PC-3 (cell line): ENCODE results near the gene CNIH2. TPM values are rescaled to one million over a fixed set of nuclear protein-coding genes. Genes with fewer than 3 reads are reported as not detected.

Experiments used
- ATAC-seq: fragments of 200-7000 bp; cut with Tn5 transposase; 2 replicates; pipeline ENCODE4 v1.9.1; 2020; ENCODE audit warnings: mild to moderate bottlenecking, moderate library complexity
- BruUV-seq: library from RNA; stranded (reverse); fragments of 400-500 nt; replicated peaks from 2 replicates; lab custom pipeline; 2021; lab: Mats Ljungman, UMichigan
- CTCF ChIA-PET: fragments of 300-600 bp; sonication (Branson Sonifier 250); formaldehyde crosslinking; loops from one replicate; lab custom pipeline; 2022; ENCODE audit warnings: antibody characterized with exemption; lab: Charles Lee
- POLR2A ChIA-PET: fragments of 300-600 bp; sonication (Branson Sonifier 250); formaldehyde crosslinking; loops from one replicate; lab custom pipeline; 2022; ENCODE audit warnings: antibody characterized with exemption; ENCODE audit not compliant: unreplicated experiment; lab: Charles Lee
- DNase-seq: peaks from one replicate; pipeline ENCODE4 v3.0.0-alpha.2; 2015
- H2AFZ ChIP-seq: fragments of 300-600 bp; sonication (generic); 2 replicates; pipeline ENCODE4 v1.6.0; 2016; ENCODE audit warnings: antibody characterized with exemption, low read length
- H3F3A ChIP-seq: fragments of 300-600 bp; sonication (generic); one replicate; pipeline ENCODE4 v1.6.0; 2017; ENCODE audit warnings: antibody characterized with exemption, low read length, control low read depth, mild to moderate bottlenecking; ENCODE audit not compliant: unreplicated experiment
- H3K27ac ChIP-seq: fragments of 300-600 bp; sonication (generic); 2 replicates; pipeline ENCODE4 v1.5.1; 2016; ENCODE audit warnings: mild to moderate bottlenecking, low read length
- H3K27me3 ChIP-seq: fragments of 300-600 bp; sonication (generic); 2 replicates; pipeline ENCODE4 v1.6.1; 2016; ENCODE audit warnings: low read length, mixed read lengths
- H3K36me3 ChIP-seq: fragments of 300-600 bp; sonication (generic); 2 replicates; pipeline ENCODE4 v1.6.1; 2016; ENCODE audit warnings: low read depth, mixed run types, low read length, mixed read lengths
- H3K4me1 ChIP-seq: fragments of 300-600 bp; sonication (generic); 2 replicates; pipeline ENCODE4 v1.5.1; 2016; ENCODE audit warnings: low read length; ENCODE audit not compliant: insufficient read depth
- H3K4me2 ChIP-seq: fragments of 300-600 bp; sonication (generic); 2 replicates; pipeline ENCODE4 v1.6.0; 2016; ENCODE audit warnings: low read length
- H3K4me3 ChIP-seq: fragments of 300-600 bp; sonication (generic); 2 replicates; pipeline ENCODE4 v1.5.1; 2016; ENCODE audit warnings: mild to moderate bottlenecking, low read length, mixed read lengths
- H3K79me2 ChIP-seq: fragments of 300-600 bp; sonication (generic); 2 replicates; pipeline ENCODE4 v1.6.1; 2017; ENCODE audit warnings: low read length, mixed read lengths
- H3K9ac ChIP-seq: fragments of 300-600 bp; sonication (generic); 2 replicates; pipeline ENCODE4 v1.6.0; 2016; ENCODE audit warnings: mild to moderate bottlenecking, low read length
- H3K9me2 ChIP-seq: fragments of 300-600 bp; sonication (generic); replicated peaks from 2 replicates; pipeline ENCODE4 v1.6.1; 2016; ENCODE audit warnings: mixed run types, low read length, mixed read lengths
- H3K9me3 ChIP-seq: fragments of 300-600 bp; sonication (generic); 2 replicates; pipeline ENCODE4 v1.6.1; 2016; ENCODE audit warnings: low read length, mixed read lengths
- H4K20me1 ChIP-seq: fragments of 300-600 bp; sonication (generic); 2 replicates; pipeline ENCODE4 v1.6.1; 2016; ENCODE audit warnings: low read length, mixed read lengths
- EZH2 ChIP-seq: fragments of 300-600 bp; sonication (generic); IDR thresholded peaks from one replicate; pipeline ENCODE4 v1.6.1; 2017; ENCODE audit warnings: antibody characterized with exemption, mild to moderate bottlenecking, low read length; ENCODE audit not compliant: unreplicated experiment
- EZH2phosphoT487 ChIP-seq: fragments of 300-600 bp; sonication (generic); IDR thresholded peaks from 2 replicates; pipeline ENCODE4 v1.6.1; 2018; ENCODE audit warnings: mild to moderate bottlenecking, antibody characterized with exemption, low read length, borderline replicate concordance
- intact Hi-C: fragments of 100-400 bp; cut with micrococcal nuclease; formaldehyde crosslinking; loops from 2 replicates; pipeline ENCODE4 v1.9.0; 2023
- total RNA-seq: library from RNA; depleted of rRNA; stranded (reverse); fragments of >200 nt; gene quantifications from 2 replicates; pipeline ENCODE4 v1.2.3, GENCODE V29; 2014
- TF ChIP-seq, protein P1 (sequence below): fragments of 300-600 bp; sonication (generic); conservative IDR thresholded peaks from 2 replicates; pipeline ENCODE4 v1.5.1; 2017; ENCODE audit warnings: antibody characterized with exemption, low read depth, mild to moderate bottlenecking, low read length

The CNIH2 gene
- total RNA-seq, 1 experiment from 2014 or later: 2.2 TPM

DNA sequence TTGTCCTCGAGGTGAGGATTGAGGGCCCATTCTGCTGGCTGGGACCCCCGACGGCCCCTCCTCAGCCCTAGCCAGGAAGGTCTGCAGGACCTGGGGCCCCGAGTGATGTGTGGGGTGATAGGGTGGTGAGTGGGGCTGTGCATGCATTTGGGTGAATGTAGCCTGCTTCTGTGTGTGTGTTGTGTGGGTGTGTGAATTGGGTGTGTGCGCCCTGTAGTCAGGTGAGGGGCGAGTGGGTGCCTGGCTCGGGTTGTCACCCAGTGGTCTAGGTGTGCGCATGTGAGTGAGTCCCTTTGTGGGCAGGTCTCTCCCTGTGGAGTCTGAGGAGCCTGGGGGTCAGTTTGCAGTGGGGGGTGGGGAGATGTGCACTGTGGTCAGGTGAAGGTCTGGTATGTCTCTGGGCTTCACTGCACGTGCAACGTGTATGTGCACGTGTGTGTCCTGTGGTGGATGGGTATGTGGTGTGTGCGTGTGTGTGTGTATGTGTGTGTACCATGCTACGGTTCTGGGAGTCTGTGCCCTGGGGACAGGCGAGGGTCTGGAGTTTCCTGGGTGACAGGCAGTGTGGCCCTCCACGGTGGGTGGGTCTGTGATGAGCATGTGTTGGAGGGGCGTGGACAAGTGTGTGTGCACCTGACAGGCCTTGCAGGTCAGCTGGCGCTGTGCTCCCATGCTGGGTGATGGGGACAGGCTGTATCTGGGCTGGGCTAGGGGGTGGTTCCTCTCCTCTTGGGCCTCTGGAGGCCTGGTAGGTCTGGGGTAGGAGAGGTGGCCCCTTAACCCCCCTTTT lies 14.8 kb downstream of the CNIH2 start:
- intact Hi-C loops: no loop called here
- Histone ChIP-seq H4K20me1 (no peaks in the 10 kb centered on the region), H3F3A (no peaks in the 10 kb centered on the region), H3K27me3 (peaks cover 12% of the 10 kb centered on the region), H3K9me3 (no peaks in the 10 kb centered on the region), H2AFZ (no peak overlapping the region), H3K4me3 (no peak overlapping the region), H3K79me2 (peaks cover 10% of the 10 kb centered on the region), H3K9me2 (no peaks in the 10 kb centered on the region), H3K9ac (no peak overlapping the region), H3K4me1 (peaks cover 15% of the 10 kb centered on the region), H3K36me3 (no peaks in the 10 kb centered on the region), H3K27ac (no peak overlapping the region), H3K4me2 (no peak overlapping the region)
- POLR2A ChIA-PET: no interaction called here
- CTCF ChIA-PET: no interaction called here
- BruUV-seq: no TSS peak
- ATAC-seq: no peak
- DNase-seq: no peak
- TF ChIP-seq EZH2phosphoT487 (no peak), EZH2 (no peak)
- TF ChIP-seq, protein P1, sequence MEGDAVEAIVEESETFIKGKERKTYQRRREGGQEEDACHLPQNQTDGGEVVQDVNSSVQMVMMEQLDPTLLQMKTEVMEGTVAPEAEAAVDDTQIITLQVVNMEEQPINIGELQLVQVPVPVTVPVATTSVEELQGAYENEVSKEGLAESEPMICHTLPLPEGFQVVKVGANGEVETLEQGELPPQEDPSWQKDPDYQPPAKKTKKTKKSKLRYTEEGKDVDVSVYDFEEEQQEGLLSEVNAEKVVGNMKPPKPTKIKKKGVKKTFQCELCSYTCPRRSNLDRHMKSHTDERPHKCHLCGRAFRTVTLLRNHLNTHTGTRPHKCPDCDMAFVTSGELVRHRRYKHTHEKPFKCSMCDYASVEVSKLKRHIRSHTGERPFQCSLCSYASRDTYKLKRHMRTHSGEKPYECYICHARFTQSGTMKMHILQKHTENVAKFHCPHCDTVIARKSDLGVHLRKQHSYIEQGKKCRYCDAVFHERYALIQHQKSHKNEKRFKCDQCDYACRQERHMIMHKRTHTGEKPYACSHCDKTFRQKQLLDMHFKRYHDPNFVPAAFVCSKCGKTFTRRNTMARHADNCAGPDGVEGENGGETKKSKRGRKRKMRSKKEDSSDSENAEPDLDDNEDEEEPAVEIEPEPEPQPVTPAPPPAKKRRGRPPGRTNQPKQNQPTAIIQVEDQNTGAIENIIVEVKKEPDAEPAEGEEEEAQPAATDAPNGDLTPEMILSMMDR: no peak

DNA sequence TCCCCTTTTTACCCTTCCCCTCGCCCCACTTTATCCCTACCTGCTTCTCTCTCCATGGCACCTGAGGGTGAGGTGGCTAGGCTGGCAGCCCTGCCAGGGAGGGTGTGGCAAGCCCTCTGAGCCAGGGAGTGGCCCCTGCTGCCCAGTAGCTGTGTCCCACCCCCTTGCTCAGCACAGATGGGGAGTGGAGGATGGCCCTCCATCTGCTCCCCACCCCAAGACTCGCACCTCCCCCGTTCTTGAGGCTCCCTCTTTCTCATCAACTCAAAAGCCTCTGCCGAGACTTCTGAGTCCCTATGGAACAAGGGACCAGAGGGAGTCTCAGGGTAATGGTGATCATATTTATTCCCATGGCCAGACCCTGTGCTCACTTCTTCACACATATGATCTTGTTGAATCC lies 15.4 kb downstream of the CNIH2 start:
- DNase-seq: no peak
- Histone ChIP-seq H3K4me2 (no peak overlapping the region), H3K27ac (no peak overlapping the region), H3K9ac (no peak overlapping the region), H3K79me2 (peaks cover 4% of the 10 kb centered on the region), H2AFZ (no peak overlapping the region), H3K4me1 (peaks cover 9% of the 10 kb centered on the region), H3K9me2 (no peaks in the 10 kb centered on the region), H3K36me3 (no peaks in the 10 kb centered on the region), H4K20me1 (no peaks in the 10 kb centered on the region), H3F3A (no peaks in the 10 kb centered on the region), H3K27me3 (peaks cover 12% of the 10 kb centered on the region), H3K4me3 (no peak overlapping the region), H3K9me3 (no peaks in the 10 kb centered on the region)
- ChIA-PET POLR2A (no interaction called here), CTCF (no interaction called here)
- TF ChIP-seq EZH2 (no peak), EZH2phosphoT487 (no peak)
- TF ChIP-seq, protein P1: no peak
- ATAC-seq: no peak
- intact Hi-C loops: no loop called here
- no TSS peak for BruUV-seq

- ChIA-PET POLR2A (no interaction called here), CTCF (no interaction called here)
- no peaks in the 10 kb centered on the region for H3F3A ChIP-seq
- no peak overlapping the region for H3K4me3 ChIP-seq
- H3K9me2 ChIP-seq: no peaks in the 10 kb centered on the region
- H3K9ac ChIP-seq: no peak overlapping the region
- no peak for TF ChIP-seq EZH2phosphoT487
- TF ChIP-seq EZH2: no peak
- no peak overlapping the region for H3K27ac ChIP-seq
- H3K9me3 ChIP-seq: no peaks in the 10 kb centered on the region
- DNase-seq: no peak
- no peaks in the 10 kb centered on the region for H3K36me3 ChIP-seq
- H3K4me2 ChIP-seq: no peak overlapping the region
- H3K4me1 ChIP-seq: peaks cover 9% of the 10 kb centered on the region
- H4K20me1 ChIP-seq: no peaks in the 10 kb centered on the region
- no peak for ATAC-seq
- H3K27me3 ChIP-seq: peaks cover 12% of the 10 kb centered on the region
- no peak overlapping the region for H2AFZ ChIP-seq
- no peaks in the 10 kb centered on the region for H3K79me2 ChIP-seq
- no TSS peak for BruUV-seq
- intact Hi-C loops: no loop called here
Observed at GRCh38 chr11:66293777-66294625, 16.0 kb downstream of the CNIH2 start.
